Kidney (tissue), 14 donors: ENCODE results near the gene MYT1. TPM values are rescaled to one million over a fixed set of nuclear protein-coding genes. Genes with fewer than 3 reads are reported as not detected.

Experiments used
- DNase-seq, 5 donors: peaks; one replicate each; pipeline ENCODE4 v3.0.0-alpha.2; 2013 to 2020
- FAIRE-seq: peaks from 2 replicates; lab custom pipeline; 2012; peaks lifted over from hg19 to GRCh38; lab: Jason Lieb, UNC
- H3K27ac ChIP-seq, 2 donors: one replicate each; pipeline ENCODE4 v1.7.0; 2013; ENCODE audit warnings: low read depth in 2 of 2, low read length in 2 of 2, inconsistent platforms in 1 of 2
- H3K27me3 ChIP-seq: one replicate; pipeline ENCODE4 v1.7.1; 2013; ENCODE audit warnings: low read length, inconsistent platforms; ENCODE audit not compliant: control insufficient read depth, insufficient read depth
- H3K36me3 ChIP-seq, 3 donors: one replicate each; pipeline versions ENCODE4 v1.7.0 to v1.7.1; 2013; ENCODE audit warnings: low read length in 3 of 3, control low read depth in 1 of 3, inconsistent platforms in 1 of 3; ENCODE audit not compliant: insufficient read depth in 3 of 3, control insufficient read depth in 2 of 3
- H3K4me1 ChIP-seq, 3 donors: one replicate each; pipeline versions ENCODE4 v1.7.0 to v1.7.1; 2013; ENCODE audit warnings: low read length in 3 of 3, inconsistent platforms in 1 of 3, low read depth in 1 of 3; ENCODE audit not compliant: control insufficient read depth in 2 of 3, insufficient read depth in 2 of 3
- H3K4me3 ChIP-seq, 3 donors: one replicate each; pipeline versions ENCODE4 v1.7.0 to v1.8.1; 2013; ENCODE audit warnings: low read length in 3 of 3, control low read depth in 1 of 3, inconsistent platforms in 1 of 3
- H3K9ac ChIP-seq, 3 donors: one replicate each; pipeline versions ENCODE4 v1.7.0 to v1.7.1; 2013; ENCODE audit warnings: low read length in 3 of 3, control low read depth in 1 of 3, inconsistent platforms in 1 of 3
- H3K9me3 ChIP-seq, 3 donors: one replicate each; pipeline versions ENCODE4 v1.7.0 to v1.7.1; 2013; ENCODE audit warnings: low read length in 3 of 3, control low read depth in 1 of 3, inconsistent platforms in 1 of 3; ENCODE audit not compliant: control insufficient read depth in 2 of 3, insufficient read depth in 1 of 3
- intact Hi-C: fragments of 100-400 bp; cut with DNase I; formaldehyde crosslinking; loops from one replicate; pipeline ENCODE4 v1.11.1; 2022
- polyA plus RNA-seq: library from polyadenylated mRNA; stranded (reverse); fragments of 350-450 nt; fragmentation: Illumina TruSeq; extraction: RNeasy Lipid Tissue Mini Kit (QIAGEN cat#74804); gene quantifications from one replicate; pipeline ENCODE4 v1.2.3, GENCODE V29; 2014; ENCODE audit warnings: low read depth, low replicate concordance; ENCODE audit not compliant: insufficient read depth
- total RNA-seq: library from RNA; stranded (reverse); fragmentation: NEBNext Ultra II Directional; extraction: Animal tissue kit (Norgen Biotek cat#: 25700); gene quantifications from one replicate; pipeline ENCODE4 v1.2.1, GENCODE V29; 2021
- TF ChIP-seq, protein P1 (sequence below): IDR thresholded peaks from 3 replicates; pipeline ENCODE4 v1.5.1; 2012; ENCODE audit warnings: mild to moderate bottlenecking, moderate library complexity, borderline replicate concordance; ENCODE audit not compliant: insufficient read depth; ENCODE audit errors: extremely low read depth
- donor health status: control.
- donor health status: control.
- donor health status: control.
- donor health status: control.
- donor health status: control.
- donor health status: DM: yes; HTN: yes; CAD: no.
- donor health status: Normal renal cell carcinoma (clear cell type).

MYT1 gene
- total and polyA plus RNA-seq, 2 donors from 2014 or later: not detected

DNA sequence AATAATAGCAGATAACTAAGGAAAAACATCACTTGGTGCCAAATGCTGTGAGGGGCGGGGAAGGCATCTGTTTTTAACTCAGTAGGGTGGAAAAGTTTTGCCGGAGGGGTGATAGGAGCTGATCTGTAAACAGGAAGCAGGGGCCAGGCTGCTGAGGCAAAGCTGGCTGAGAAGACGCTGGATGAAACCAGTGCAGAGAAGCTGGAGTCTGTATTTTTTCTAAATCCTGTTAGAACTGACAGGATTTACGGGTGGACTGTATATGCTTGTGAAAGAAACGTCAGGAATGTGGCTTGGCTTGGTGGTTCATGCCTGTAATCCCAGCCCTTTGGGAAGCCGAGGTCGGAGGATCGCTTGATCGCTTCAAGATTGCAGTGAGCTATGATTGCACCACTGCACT is 96.9 kb downstream of the MYT1 start:
- DNase-seq (peak in 4 of 5 donors; percentile 66 to 89 (median 80)), FAIRE-seq (no peak)
- TF ChIP-seq, protein P1, sequence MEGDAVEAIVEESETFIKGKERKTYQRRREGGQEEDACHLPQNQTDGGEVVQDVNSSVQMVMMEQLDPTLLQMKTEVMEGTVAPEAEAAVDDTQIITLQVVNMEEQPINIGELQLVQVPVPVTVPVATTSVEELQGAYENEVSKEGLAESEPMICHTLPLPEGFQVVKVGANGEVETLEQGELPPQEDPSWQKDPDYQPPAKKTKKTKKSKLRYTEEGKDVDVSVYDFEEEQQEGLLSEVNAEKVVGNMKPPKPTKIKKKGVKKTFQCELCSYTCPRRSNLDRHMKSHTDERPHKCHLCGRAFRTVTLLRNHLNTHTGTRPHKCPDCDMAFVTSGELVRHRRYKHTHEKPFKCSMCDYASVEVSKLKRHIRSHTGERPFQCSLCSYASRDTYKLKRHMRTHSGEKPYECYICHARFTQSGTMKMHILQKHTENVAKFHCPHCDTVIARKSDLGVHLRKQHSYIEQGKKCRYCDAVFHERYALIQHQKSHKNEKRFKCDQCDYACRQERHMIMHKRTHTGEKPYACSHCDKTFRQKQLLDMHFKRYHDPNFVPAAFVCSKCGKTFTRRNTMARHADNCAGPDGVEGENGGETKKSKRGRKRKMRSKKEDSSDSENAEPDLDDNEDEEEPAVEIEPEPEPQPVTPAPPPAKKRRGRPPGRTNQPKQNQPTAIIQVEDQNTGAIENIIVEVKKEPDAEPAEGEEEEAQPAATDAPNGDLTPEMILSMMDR: no peak
- H3K36me3 ChIP-seq: peaks cover 0 to 4% (median 0%) of the 10 kb centered on the region in 3 donors
- intact Hi-C loops: no loop called here
- H3K27ac ChIP-seq: peak overlapping the region; percentile 66 to 74
- no peak overlapping the region for H3K9ac ChIP-seq
- no peaks in the 10 kb centered on the region for H3K9me3 ChIP-seq
- peak overlapping the region in 2 of 3 donors; percentile 4 to 11 for H3K4me3 ChIP-seq
- no peaks in the 10 kb centered on the region for H3K27me3 ChIP-seq
- peaks cover 0 to 29% (median 29%) of the 10 kb centered on the region in 3 donors for H3K4me1 ChIP-seq

DNA sequence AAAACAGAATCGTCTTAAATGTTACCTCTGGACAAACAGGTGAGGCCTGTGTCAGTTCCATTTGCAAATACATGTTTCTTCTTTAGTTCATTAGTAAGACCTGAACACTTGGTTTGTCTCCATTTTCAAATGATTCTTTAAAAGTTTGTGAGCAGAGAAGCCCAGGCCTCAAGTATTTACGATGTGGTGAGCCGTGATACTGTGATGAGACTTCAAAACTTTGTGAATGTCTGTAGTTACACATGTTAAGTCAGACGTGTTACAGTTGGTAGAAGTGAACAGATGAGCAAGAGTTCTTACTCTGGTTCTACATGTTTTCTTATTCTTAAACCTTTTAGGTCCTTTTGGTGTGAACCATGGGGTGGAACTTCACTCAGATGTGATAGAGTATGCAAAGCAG is 99.8 kb downstream of the MYT1 start:
- peaks cover 2 to 11% (median 10%) of the 10 kb centered on the region in 3 donors for H3K36me3 ChIP-seq
- TF ChIP-seq, protein P1: no peak
- no peaks in the 10 kb centered on the region for H3K27me3 ChIP-seq
- FAIRE-seq (no peak), DNase-seq (no peak)
- H3K9me3 ChIP-seq: no peaks in the 10 kb centered on the region
- intact Hi-C loops: no loop called here
- H3K4me1 ChIP-seq: peaks cover 0 to 19% (median 16%) of the 10 kb centered on the region in 3 donors
- no peak overlapping the region for H3K27ac ChIP-seq
- no peak overlapping the region for H3K9ac ChIP-seq
- no peak overlapping the region for H3K4me3 ChIP-seq

DNA sequence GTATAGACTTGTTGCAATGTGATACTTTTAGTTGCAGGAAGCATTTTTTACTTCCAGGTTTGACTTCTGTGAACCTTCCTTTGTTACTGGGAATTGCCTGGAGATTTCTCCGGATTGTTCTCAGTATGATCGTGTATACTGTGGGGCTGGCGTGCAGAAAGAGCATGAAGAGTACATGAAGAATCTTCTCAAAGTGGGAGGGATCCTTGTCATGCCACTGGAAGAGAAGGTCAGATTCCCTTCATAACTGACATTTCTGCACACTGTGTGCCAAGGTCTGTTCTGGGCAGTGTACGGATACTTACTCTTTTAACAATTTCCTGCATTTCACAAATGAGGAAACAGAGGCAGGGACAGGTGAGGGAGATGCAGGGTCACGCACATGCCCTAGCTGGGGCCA is 100.9 kb downstream of the MYT1 start:
- DNase-seq: no peak
- no peaks in the 10 kb centered on the region for H3K9me3 ChIP-seq
- TF ChIP-seq, protein P1: no peak
- H3K9ac ChIP-seq: no peak overlapping the region
- H3K4me1 ChIP-seq: peaks cover 0 to 12% (median 8%) of the 10 kb centered on the region in 3 donors
- no peak for FAIRE-seq
- intact Hi-C loops: no loop called here
- H3K4me3 ChIP-seq: no peak overlapping the region
- no peaks in the 10 kb centered on the region for H3K27me3 ChIP-seq
- no peak overlapping the region for H3K27ac ChIP-seq
- H3K36me3 ChIP-seq: peaks cover 2 to 11% (median 10%) of the 10 kb centered on the region in 3 donors

DNA sequence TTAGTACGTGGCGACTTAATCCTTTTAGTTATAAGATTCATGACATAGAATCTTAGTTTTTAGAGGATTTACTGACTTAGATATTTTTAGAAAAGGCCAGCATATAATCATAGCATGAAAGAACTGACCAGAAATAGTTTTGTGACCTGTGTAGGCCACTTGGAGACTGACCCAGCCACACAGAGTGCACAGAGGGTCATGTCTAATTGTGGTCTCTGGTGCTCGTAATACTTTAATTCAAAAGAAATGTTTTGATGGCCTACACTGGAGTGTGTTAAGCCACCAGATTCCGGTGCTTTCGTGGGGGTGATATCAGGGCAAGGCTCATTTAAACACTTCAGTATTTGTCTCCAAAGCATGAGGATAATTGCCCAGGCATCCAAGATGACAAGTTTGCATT is 102.7 kb downstream of the MYT1 start:
- H3K27me3 ChIP-seq: no peaks in the 10 kb centered on the region
- TF ChIP-seq, protein P1: no peak
- H3K27ac ChIP-seq: no peak overlapping the region
- FAIRE-seq: no peak
- no peak overlapping the region for H3K4me3 ChIP-seq
- intact Hi-C loops: no loop called here
- H3K36me3 ChIP-seq: peaks cover 2 to 11% (median 10%) of the 10 kb centered on the region in 3 donors
- no peak overlapping the region for H3K9ac ChIP-seq
- H3K4me1 ChIP-seq: peaks cover 0 to 6% (median 1%) of the 10 kb centered on the region in 3 donors
- no peaks in the 10 kb centered on the region for H3K9me3 ChIP-seq
- no peak for DNase-seq
